HG03439 (cell line): ENCODE results near the gene TPBG.

Experiments used
- ATAC-seq: cut with Tn5 transposase; IDR thresholded peaks from one replicate; pipeline ENCODE4 v1.9.1; 2021; ENCODE audit warnings: mild to moderate bottlenecking, moderate library complexity; ENCODE audit not compliant: unreplicated experiment

TPBG gene, protein sequence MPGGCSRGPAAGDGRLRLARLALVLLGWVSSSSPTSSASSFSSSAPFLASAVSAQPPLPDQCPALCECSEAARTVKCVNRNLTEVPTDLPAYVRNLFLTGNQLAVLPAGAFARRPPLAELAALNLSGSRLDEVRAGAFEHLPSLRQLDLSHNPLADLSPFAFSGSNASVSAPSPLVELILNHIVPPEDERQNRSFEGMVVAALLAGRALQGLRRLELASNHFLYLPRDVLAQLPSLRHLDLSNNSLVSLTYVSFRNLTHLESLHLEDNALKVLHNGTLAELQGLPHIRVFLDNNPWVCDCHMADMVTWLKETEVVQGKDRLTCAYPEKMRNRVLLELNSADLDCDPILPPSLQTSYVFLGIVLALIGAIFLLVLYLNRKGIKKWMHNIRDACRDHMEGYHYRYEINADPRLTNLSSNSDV

DNA sequence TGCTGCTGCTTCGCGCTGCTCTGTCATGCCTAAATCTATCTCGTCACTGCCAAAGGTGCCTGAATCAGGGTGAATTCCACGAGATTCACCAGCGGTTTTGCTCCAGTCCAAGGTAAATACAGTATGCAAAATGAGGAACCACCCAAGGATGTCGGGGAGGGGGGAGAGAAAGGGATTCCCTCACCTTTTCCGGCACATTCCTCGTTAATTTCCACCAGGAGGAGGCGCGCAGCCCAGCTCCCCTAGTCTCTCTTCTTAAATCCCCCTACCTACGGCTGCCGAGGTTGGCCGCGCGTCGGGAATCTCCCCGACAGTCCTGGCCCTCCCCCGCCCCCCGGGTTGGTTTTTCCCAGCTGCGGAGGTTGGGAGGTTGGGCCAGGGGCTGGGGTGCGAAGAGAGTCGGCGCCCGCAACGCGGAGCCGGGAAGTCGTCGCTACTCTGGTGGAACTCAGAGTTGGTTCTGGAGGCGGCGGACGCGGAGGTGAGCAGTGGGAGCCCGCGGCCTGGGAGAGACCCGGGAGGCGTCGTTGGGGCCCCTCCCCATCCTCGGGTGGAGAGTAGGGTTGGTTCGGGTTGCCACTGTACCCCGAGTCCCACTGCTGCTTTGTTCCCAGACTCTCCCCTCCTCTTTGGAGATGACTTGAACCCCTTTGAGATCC, at the start of gene TPBG:
TPBG (plus strand) TSS at position 390 of the 659 bp plus-strand sequence. CDS start 1,145 bp downstream, outside the sequence.
- ATAC-seq = no peak

DNA sequence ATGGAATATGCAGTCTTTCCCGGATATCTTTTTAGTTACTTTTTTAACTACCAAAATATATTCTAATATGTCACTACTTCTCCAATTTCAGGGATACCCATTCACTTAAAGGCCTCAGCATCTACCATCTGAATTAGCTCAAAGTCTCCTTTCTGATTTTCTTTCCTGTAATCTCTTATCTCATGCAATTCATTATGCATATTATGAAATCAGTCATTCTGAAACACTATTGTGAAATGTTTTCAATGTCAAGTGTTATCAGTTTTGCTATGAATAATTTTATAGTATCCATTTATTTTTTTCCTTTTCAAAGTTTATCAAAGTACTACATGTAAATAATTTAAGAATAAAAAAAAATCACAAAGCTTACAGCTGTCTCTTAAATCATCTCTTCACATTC, 41.2 kb upstream of the TPBG start:
- ATAC-seq = no peak

- ATAC-seq = no peak
These were observed 33.9 kb upstream of the TPBG start for GRCh38 chr6:82329766-82330165.

- ATAC-seq = no peak
These were observed 33.3 kb upstream of the TPBG start for GRCh38 chr6:82330171-82330804.

DNA sequence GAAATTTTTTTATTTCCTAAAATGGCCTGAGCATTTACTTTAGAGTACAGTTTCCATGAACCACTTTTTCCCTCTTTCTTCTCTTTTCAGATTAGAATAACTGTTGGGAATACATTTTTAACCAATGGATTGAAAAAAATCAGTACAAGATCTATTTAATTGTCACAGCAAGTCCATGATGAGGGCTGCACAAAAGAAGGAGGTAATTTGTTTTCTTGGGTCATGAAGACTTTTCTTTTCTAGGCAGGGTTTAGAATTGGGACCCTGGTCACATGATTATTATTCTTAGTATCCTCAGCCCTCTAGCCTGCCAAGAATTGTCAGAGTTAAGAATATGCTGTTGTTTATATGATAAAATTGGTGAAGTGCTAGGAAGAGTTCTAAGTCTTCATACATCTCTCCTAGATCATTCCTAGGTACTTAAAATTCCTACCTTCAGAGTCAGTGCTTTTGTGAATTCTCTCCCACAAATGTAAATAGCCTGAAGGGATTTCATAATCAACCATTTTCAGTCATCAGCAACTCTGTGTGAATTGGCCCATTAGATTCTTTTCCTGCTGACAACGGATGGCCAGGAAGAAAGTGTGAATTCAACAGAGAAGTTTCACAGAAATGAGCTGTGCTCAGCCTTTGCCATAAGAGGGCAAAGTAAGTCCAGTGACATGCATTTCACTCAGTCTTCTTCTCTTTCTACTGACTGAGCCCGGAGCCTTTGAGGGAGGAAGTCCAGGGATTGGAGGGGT, 32.4 kb upstream of the TPBG start:
- ATAC-seq = no peak

- ATAC-seq = no peak
These were observed 29.8 kb upstream of the TPBG start for GRCh38 chr6:82333781-82334180.

GRCh38 chr6:82337688-82338257, 25.8 kb upstream of the TPBG start:
- no peak for ATAC-seq

DNA sequence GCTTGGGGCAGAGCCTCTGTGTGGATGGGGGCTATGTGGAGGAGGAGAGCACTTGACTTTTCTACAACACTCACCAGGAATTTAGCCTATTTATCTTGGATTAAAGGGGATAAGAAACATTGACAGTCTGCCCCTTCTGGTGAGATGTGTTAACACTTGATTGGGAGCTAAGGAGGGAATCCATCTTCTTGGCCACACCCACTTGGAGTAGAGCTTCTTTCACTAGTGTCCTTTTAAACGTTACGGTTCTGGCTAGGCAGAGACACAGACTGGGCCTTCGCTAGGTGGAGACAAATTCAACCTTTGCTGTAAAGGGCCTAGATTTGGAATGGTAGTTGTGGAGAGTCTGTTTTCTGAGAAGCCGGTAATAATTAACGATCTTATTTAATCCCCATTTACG, 15.5 kb upstream of the TPBG start:
- no peak for ATAC-seq

DNA sequence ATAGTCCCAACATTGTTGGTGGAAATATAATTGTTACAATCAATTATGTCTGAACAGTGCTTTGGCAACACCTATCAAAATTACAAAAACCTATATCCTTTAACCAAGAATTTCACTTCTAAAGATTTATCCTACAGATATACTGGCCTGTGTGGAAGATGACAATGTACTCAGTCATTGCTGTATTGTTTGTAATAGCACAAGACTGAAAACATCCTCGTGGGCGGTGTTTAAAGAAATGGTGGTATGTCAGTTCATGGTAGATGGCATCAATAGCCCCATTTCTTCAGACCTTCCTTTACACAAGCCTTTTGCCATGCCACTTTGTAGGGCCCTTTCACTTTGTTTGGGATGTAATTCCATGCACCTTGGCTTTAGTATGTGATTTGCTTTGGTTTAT, 9.8 kb upstream of the TPBG start:
- no peak for ATAC-seq

DNA sequence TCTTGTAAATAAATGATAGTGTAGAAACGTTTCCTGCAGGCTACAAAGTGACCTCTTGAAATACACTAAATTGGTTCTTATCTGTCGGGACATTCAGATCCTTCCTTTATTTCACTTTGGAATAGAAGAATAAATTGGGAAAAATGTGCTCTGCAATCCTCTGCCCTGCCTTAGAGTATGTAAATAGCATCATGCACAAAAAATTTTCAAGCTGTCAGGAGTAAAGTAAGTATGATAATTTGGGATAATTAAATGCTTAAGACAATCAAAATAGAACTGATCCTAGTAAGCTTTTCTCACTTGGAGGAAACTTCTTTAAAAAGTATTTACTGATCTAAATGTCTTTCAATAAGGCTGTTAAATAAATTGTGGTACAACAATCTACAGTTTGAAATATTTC, 3.1 kb upstream of the TPBG start:
- ATAC-seq = no peak

- no peak for ATAC-seq
These were observed 2.0 kb upstream of the TPBG start for GRCh38 chr6:82361631-82362030.

- ATAC-seq = no peak
These were observed 1.5 kb upstream of the TPBG start for GRCh38 chr6:82362144-82362543.

GRCh38 chr6:82362878-82363427, 664 bp upstream of the TPBG start:
- no peak for ATAC-seq

GRCh38 chr6:82364087-82365015, 734 bp downstream of the TPBG start:
- no peak for ATAC-seq

DNA sequence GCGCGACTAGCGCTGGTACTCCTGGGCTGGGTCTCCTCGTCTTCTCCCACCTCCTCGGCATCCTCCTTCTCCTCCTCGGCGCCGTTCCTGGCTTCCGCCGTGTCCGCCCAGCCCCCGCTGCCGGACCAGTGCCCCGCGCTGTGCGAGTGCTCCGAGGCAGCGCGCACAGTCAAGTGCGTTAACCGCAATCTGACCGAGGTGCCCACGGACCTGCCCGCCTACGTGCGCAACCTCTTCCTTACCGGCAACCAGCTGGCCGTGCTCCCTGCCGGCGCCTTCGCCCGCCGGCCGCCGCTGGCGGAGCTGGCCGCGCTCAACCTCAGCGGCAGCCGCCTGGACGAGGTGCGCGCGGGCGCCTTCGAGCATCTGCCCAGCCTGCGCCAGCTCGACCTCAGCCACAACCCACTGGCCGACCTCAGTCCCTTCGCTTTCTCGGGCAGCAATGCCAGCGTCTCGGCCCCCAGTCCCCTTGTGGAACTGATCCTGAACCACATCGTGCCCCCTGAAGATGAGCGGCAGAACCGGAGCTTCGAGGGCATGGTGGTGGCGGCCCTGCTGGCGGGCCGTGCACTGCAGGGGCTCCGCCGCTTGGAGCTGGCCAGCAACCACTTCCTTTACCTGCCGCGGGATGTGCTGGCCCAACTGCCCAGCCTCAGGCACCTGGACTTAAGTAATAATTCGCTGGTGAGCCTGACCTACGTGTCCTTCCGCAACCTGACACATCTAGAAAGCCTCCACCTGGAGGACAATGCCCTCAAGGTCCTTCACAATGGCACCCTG, 1.6 kb downstream of the TPBG start:
- no peak for ATAC-seq

DNA sequence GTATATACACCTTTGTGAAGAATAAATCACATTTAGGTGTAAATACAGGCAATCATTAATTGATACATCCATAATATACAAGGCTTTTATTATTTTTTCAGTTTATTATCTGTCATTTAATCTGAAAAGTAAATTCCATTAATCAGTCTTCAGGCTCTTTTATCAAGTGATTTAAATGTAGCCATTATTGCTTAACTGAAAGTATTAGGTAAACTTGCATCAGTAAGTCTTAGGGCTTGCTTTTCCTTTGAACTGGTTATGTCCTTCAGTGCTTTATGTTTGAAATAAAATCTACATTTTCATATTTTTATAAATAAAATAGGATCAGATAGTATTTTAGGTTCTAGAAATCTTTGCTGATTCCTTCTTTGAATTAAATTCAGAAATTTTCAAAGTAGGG, 4.1 kb downstream of the TPBG start:
- no peak for ATAC-seq

DNA sequence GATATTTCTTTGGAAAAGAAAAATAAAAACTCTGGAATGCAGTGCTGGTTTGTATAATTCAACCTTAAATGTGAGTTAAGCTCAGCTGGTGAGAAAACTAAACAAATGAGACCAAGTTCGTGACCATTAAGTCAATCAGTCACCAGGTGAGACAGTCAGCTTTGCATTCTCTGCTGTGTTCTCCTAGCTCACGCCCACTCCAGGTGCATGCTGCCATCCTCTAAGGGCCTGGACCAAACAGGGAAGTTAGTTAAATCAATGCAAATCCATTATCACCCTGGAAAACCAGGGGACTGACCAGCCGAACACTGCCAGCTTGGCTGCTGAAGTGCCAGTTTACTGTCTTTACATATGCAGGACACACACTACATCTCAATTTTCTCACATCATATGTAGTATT, 7.2 kb downstream of the TPBG start:
- no peak for ATAC-seq

DNA sequence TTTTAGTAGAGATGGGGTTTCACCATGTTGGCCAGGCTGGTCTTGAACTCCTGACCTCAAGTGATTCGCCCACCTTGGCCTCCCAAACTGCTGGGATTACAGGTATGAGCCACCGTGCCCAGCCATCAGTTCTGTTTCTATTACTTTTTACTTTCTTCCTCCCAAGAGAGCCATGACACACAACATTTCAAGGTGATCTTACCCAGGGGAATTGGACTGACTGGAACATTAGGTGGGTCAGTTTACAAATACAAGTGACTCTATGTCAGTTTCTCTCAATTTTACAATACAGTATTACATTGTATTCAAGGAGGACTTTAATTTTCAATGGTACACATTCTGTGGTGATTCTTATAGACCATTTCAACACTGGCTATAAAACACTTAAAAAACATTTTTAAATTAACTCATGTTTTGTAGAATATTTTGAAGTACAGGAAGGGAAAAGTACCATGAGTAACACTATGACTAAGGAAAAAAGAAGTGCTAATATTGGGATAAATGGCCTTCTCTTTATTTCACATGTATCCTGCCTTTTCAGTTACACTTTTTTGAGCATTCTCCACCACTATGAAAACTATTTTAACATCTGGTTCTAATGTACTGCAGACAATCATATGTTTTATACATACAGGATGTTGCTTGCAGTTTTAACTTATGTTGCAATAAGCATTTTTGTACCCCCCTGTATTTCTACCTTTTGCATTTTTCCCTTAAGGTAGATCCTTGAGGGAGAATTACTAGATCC, 8.4 kb downstream of the TPBG start:
- no peak for ATAC-seq
